ENCODE data around the gene ERG. TPM values are rescaled to one million over a fixed set of nuclear protein-coding genes. Genes with fewer than 3 reads are reported as not detected.

The ERG gene
- total and polyA plus RNA-seq, 2 of the 13 experiments (the other 11 are each of a cell fraction or from before 2014, with no cell fraction given): not detected

- Histone ChIP-seq H2AFZ (ENCODE audit: low read length) (no peak overlapping the region), H3K4me1 (ENCODE audit: insufficient read depth, low read length) (no peaks in the 10 kb centered on the region), H4K20me1 (ENCODE audit: insufficient read depth, low read length) (no peaks in the 10 kb centered on the region), H3K27ac (ENCODE audit: extremely low read length, insufficient read depth, low read length) (no peak overlapping the region), H3K27me3 (ENCODE audit: control insufficient read depth in 1 of 2, insufficient read depth in 2 of 2, low read length in 2 of 2) (no peaks in the 10 kb centered on the region), H3K79me2 (ENCODE audit: insufficient read depth, low read length) (no peaks in the 10 kb centered on the region), H3K9me3 (ENCODE audit: low read length) (no peaks in the 10 kb centered on the region), H3K9ac (ENCODE audit: insufficient read depth, low read depth, low read length) (no peak overlapping the region), H3K4me3 (replicated peaks in 1 of 3; ENCODE audit: insufficient read depth in 1 of 3, low read depth in 2 of 3, low read length in 3 of 3) (no peak overlapping the region), H3K36me3 (replicated peaks in 1 of 2; ENCODE audit: control insufficient read depth in 1 of 2, insufficient read depth in 2 of 2, low read length in 2 of 2) (no peaks in the 10 kb centered on the region), H3K4me2 (ENCODE audit: low read depth, low read length) (no peak overlapping the region)
- ChIA-PET CTCF (ENCODE audit: low intra/inter-chr PET ratio, low total read pairs) (no interaction called here), POLR2A (no interaction called here)
- FAIRE-seq (no peak), ATAC-seq (no peak), DNase-seq (ENCODE audit: low spot score) (no peak)
- in situ Hi-C loops (cut with HindIII; ENCODE audit: extremely low pct_ligation_motif_present, low pct_unique_long_range_greater_than_20kb): loop anchor here (25.0 kb wide), 1 partner anchor 655 kb away; no protein-coding TSS in a partner anchor
- 8% methylated on average over 4 of the region's 4 CpGs for WGBS (ENCODE audit: low lambda C conversion rate)
- TF ChIP-seq SIN3B (IDR thresholded peaks at IDR 0.05; ENCODE audit: low read length) (no peak), ZNF326 (CRISPR knock-in tag; IDR thresholded peaks at IDR 0.05; ENCODE audit: borderline replicate concordance) (no peak), CERS6 (CRISPR knock-in tag; IDR thresholded peaks at IDR 0.05) (no peak), CEBPZ (IDR thresholded peaks at IDR 0.05; ENCODE audit: low read length) (no peak), CENPX (CRISPR knock-in tag; IDR thresholded peaks at IDR 0.05) (no peak)
- no TSS peak for BruUV-seq (replicated peaks)
- intact Hi-C loops (cut with micrococcal nuclease; ENCODE audit: unreplicated experiment): no loop called here
Measured at GRCh38 chr21:38367646-38368045, 130.6 kb downstream of the ERG start.

Data from HepG2 (cell line).